Hindlimb muscle (tissue), 1 donor: ENCODE results near the gene ITPR1. TPM values are rescaled to one million over a fixed set of nuclear protein-coding genes. Genes with fewer than 3 reads are reported as not detected.
"Not testable (repeated sequence)": the region's sequence is repeated elsewhere in the genome, so short reads cannot be mapped to it uniquely, and the experiment has no call there.

Experiments used
- DNase-seq: peaks from one replicate; pipeline ENCODE4 v3.0.0-alpha.2; 2013
- polyA plus RNA-seq: library from polyadenylated mRNA; unstranded; fragments of 120-200 nt; gene quantifications from one replicate; pipeline ENCODE4 v1.2.1, GENCODE V29; 2013; ENCODE audit not compliant: insufficient read length

The ITPR1 gene
- polyA plus RNA-seq, 1 donor = 16.7 TPM

GRCh38 chr3:4761759-4762158 is 268.6 kb downstream of the ITPR1 start:
- DNase-seq = no peak

GRCh38 chr3:4762481-4763230 is 269.5 kb downstream of the ITPR1 start:
- not testable (repeated sequence) for DNase-seq

- no peak for DNase-seq
These were observed 270.6 kb downstream of the ITPR1 start for GRCh38 chr3:4763604-4764247.

GRCh38 chr3:4765212-4765611 is 272.1 kb downstream of the ITPR1 start:
- DNase-seq = no peak

GRCh38 chr3:4766263-4766662 is 273.1 kb downstream of the ITPR1 start:
- no peak for DNase-seq

- no peak for DNase-seq
These were observed 273.8 kb downstream of the ITPR1 start for GRCh38 chr3:4766716-4767499.

- DNase-seq = no peak
These were observed 274.9 kb downstream of the ITPR1 start for GRCh38 chr3:4768021-4768420.

GRCh38 chr3:4768521-4768920 is 275.4 kb downstream of the ITPR1 start:
- no peak for DNase-seq

- no peak for DNase-seq
These were observed 277.4 kb downstream of the ITPR1 start for GRCh38 chr3:4770561-4770960.

GRCh38 chr3:4771243-4771642 is 278.1 kb downstream of the ITPR1 start:
- DNase-seq = no peak

GRCh38 chr3:4772171-4772804 is 279.1 kb downstream of the ITPR1 start:
- peak; percentile 36 for DNase-seq

GRCh38 chr3:4772858-4773257 is 279.7 kb downstream of the ITPR1 start:
- DNase-seq = no peak

- DNase-seq = no peak
These were observed 280.4 kb downstream of the ITPR1 start for GRCh38 chr3:4773583-4773982.

GRCh38 chr3:4774531-4774930 is 281.4 kb downstream of the ITPR1 start:
- DNase-seq = no peak

- no peak for DNase-seq
These were observed 283.3 kb downstream of the ITPR1 start for GRCh38 chr3:4776399-4776979.

GRCh38 chr3:4776980-4777581 is 283.9 kb downstream of the ITPR1 start:
- DNase-seq = no peak

- DNase-seq = no peak
These were observed 285.0 kb downstream of the ITPR1 start for GRCh38 chr3:4778119-4778518.

- no peak for DNase-seq
These were observed 285.6 kb downstream of the ITPR1 start for GRCh38 chr3:4778740-4779139.

GRCh38 chr3:4780545-4780957 is 287.4 kb downstream of the ITPR1 start:
- DNase-seq = no peak

- DNase-seq = no peak
These were observed 288.9 kb downstream of the ITPR1 start for GRCh38 chr3:4782095-4782494.

GRCh38 chr3:4785551-4785950 is 292.4 kb downstream of the ITPR1 start:
- DNase-seq = no peak

- DNase-seq = no peak
These were observed 293.3 kb downstream of the ITPR1 start for GRCh38 chr3:4786431-4786830.
